Measurements from ENCODE around the gene TNFAIP2. TPM values are rescaled to one million over a fixed set of nuclear protein-coding genes. Genes with fewer than 3 reads are reported as not detected.
A peak's percentile ranks its signal among the peaks of the same experiment; 100 is the strongest.

TNFAIP2 gene
- total RNA-seq, 6 experiments from 2014 or later, result 23.2 to 122 (median 32.6) TPM

- H3K4me3 ChIP-seq, result no peak overlapping the region
- no peak for DNase-seq
- no peaks in the 10 kb centered on the region for H3K4me1 ChIP-seq
- no peaks in the 10 kb centered on the region for H3K36me3 ChIP-seq
- no peak for TF ChIP-seq POLR2A (IDR thresholded peaks at IDR 0.05)
- TF ChIP-seq, protein P1, sequence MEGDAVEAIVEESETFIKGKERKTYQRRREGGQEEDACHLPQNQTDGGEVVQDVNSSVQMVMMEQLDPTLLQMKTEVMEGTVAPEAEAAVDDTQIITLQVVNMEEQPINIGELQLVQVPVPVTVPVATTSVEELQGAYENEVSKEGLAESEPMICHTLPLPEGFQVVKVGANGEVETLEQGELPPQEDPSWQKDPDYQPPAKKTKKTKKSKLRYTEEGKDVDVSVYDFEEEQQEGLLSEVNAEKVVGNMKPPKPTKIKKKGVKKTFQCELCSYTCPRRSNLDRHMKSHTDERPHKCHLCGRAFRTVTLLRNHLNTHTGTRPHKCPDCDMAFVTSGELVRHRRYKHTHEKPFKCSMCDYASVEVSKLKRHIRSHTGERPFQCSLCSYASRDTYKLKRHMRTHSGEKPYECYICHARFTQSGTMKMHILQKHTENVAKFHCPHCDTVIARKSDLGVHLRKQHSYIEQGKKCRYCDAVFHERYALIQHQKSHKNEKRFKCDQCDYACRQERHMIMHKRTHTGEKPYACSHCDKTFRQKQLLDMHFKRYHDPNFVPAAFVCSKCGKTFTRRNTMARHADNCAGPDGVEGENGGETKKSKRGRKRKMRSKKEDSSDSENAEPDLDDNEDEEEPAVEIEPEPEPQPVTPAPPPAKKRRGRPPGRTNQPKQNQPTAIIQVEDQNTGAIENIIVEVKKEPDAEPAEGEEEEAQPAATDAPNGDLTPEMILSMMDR (IDR thresholded peaks at IDR 0.05), result no peak
- intact Hi-C loops (cut with DNase I), result loop anchor here (10.0 kb wide), 1 partner anchor 76 kb away; no protein-coding TSS in a partner anchor
- ATAC-seq, result no peak
- no peaks in the 10 kb centered on the region for H3K27me3 ChIP-seq
- 88% methylated on average over 3 of the region's 5 CpGs for WGBS (ENCODE audit: insufficient coverage, low coverage, low lambda C conversion rate, missing lambda C conversion rate)
- no peaks in the 10 kb centered on the region for H3K9me3 ChIP-seq
- no peak overlapping the region for H3K27ac ChIP-seq
Measured at GRCh38 chr14:103180331-103180730, 57.1 kb downstream of the TNFAIP2 start.

- 66% methylated on average over 5 of the region's 12 CpGs for WGBS (ENCODE audit: insufficient coverage, low coverage, low lambda C conversion rate, missing lambda C conversion rate)
- peaks cover 0 to 30% (median 3%) of the 10 kb centered on the region in 4 donors for H3K4me1 ChIP-seq
- H3K27me3 ChIP-seq, result no peaks in the 10 kb centered on the region
- TF ChIP-seq, protein P1 (IDR thresholded peaks at IDR 0.05), result no peak
- no peak for TF ChIP-seq POLR2A (IDR thresholded peaks at IDR 0.05)
- no peak for DNase-seq
- H3K36me3 ChIP-seq, result no peaks in the 10 kb centered on the region
- ATAC-seq, result no peak
- H3K27ac ChIP-seq, result no peak overlapping the region
- H3K9me3 ChIP-seq, result no peaks in the 10 kb centered on the region
- H3K4me3 ChIP-seq, result no peak overlapping the region
- intact Hi-C loops (cut with DNase I), result loop anchor here (10.0 kb wide), 1 partner anchor 79 kb away; no protein-coding TSS in a partner anchor
Measured at GRCh38 chr14:103184046-103184445, 60.8 kb downstream of the TNFAIP2 start.

- Histone ChIP-seq H3K27me3 (no peaks in the 10 kb centered on the region), H3K4me1 (peaks cover 0 to 30% (median 3%) of the 10 kb centered on the region in 4 donors), H3K9me3 (no peaks in the 10 kb centered on the region), H3K27ac (peak overlapping the region; percentile 58 to 84 (median 65)), H3K4me3 (no peak overlapping the region), H3K36me3 (no peaks in the 10 kb centered on the region)
- ATAC-seq (peak in 2 of 4 donors; percentile 11 to 48), DNase-seq (no peak)
- WGBS (ENCODE audit: insufficient coverage, low coverage, low lambda C conversion rate, missing lambda C conversion rate), result 29% methylated on average over 11 of the region's 13 CpGs
- TF ChIP-seq POLR2A (IDR thresholded peaks at IDR 0.05), result no peak
- TF ChIP-seq, protein P1 (IDR thresholded peaks at IDR 0.05), result peak; percentile 64 to 73 (median 69)
- intact Hi-C loops (cut with DNase I), result loop anchor here (10.0 kb wide), 1 partner anchor 81 kb away; no protein-coding TSS in a partner anchor
Measured at GRCh38 chr14:103185051-103186029, 62.1 kb downstream of the TNFAIP2 start.

- H3K4me1 ChIP-seq, result peaks cover 0 to 30% (median 3%) of the 10 kb centered on the region in 4 donors
- intact Hi-C loops (cut with DNase I), result loop anchor here (10.0 kb wide), 1 partner anchor 82 kb away; no protein-coding TSS in a partner anchor
- H3K4me3 ChIP-seq, result peak overlapping the region in 2 of 3 donors; percentile 1 to 6
- H3K27ac ChIP-seq, result peak overlapping the region; percentile 58 to 84 (median 65)
- peak; percentile 21 for TF ChIP-seq POLR2A (IDR thresholded peaks at IDR 0.05)
- TF ChIP-seq, protein P1 (IDR thresholded peaks at IDR 0.05), result no peak
- DNase-seq (no peak), ATAC-seq (peak; percentile 68 to 83 (median 80))
- no peaks in the 10 kb centered on the region for H3K27me3 ChIP-seq
- no peaks in the 10 kb centered on the region for H3K9me3 ChIP-seq
- 40% methylated on average over 8 of the region's 9 CpGs for WGBS (ENCODE audit: insufficient coverage, low coverage, low lambda C conversion rate, missing lambda C conversion rate)
- H3K36me3 ChIP-seq, result no peaks in the 10 kb centered on the region
Measured at GRCh38 chr14:103186241-103186822, 63.1 kb downstream of the TNFAIP2 start.

Other genes with a start within 250 kb of the TNFAIP2 start
- 10 to 100 TPM in 5 of 6 experiments, 1 to 10 TPM in 1; 7.1 to 69.1 (median 28.6) TPM for gene AMN, start 200.8 kb upstream of the TNFAIP2 start, total RNA-seq
- gene CDC42BPB, start 65.9 kb upstream of the TNFAIP2 start, total RNA-seq, result 10 to 100 TPM; 38.4 to 55.5 (median 43.0) TPM
- not detected for gene LBHD2, start 39.3 kb upstream of the TNFAIP2 start, total RNA-seq
- 10 to 100 TPM; 34.2 to 87.1 (median 48.1) TPM for gene EXOC3L4, start 28.7 kb upstream of the TNFAIP2 start, total RNA-seq
- 100 to 1,000 TPM; 186 to 357 (median 215) TPM for gene EIF5, start 210.8 kb downstream of the TNFAIP2 start, total RNA-seq

Measured in right lobe of liver (tissue), 6 donors.